ENCODE results near the gene ANO7.

The ANO7 gene

DNA sequence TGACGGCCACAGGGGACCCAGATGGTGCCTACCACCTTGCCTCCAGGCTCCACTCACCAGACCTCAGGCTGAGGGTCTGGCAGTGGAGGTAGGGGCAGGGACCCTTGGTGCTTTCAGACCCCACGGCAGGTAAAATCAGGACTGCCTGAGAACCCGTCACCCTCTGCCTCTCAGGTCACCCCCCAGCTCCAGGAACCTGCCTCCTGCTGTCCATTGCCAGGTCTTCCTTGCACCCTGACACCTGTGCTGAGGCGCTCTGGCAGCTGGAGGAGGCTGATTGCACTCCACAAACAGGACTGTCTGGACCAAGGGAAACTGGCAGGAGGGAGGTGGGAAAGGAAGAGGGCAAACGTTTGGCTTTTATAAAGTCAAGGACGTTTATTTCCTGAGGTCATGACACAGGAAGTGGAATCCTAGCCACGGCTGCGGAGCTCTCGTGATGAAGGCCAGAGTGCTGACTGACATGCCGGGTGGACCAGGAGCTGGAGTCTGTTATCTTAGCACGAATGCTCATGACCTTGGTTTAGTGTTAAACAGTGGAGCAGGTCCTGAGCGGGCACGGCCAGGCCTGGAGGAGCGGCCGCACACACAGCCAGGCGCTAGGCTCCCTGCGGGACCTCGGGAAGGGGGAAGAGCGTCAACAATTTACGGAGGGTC, 40.5 kb downstream of the ANO7 start:
- no peaks in the 10 kb centered on the region for H4K20me1 ChIP-seq (ENCODE audit: insufficient read depth, low read length)
- peaks cover 27% of the 10 kb centered on the region for H3K36me3 ChIP-seq (replicated peaks; ENCODE audit: low read depth, low read length)
- no peak overlapping the region for H3K27ac ChIP-seq (ENCODE audit: low read length)

DNA sequence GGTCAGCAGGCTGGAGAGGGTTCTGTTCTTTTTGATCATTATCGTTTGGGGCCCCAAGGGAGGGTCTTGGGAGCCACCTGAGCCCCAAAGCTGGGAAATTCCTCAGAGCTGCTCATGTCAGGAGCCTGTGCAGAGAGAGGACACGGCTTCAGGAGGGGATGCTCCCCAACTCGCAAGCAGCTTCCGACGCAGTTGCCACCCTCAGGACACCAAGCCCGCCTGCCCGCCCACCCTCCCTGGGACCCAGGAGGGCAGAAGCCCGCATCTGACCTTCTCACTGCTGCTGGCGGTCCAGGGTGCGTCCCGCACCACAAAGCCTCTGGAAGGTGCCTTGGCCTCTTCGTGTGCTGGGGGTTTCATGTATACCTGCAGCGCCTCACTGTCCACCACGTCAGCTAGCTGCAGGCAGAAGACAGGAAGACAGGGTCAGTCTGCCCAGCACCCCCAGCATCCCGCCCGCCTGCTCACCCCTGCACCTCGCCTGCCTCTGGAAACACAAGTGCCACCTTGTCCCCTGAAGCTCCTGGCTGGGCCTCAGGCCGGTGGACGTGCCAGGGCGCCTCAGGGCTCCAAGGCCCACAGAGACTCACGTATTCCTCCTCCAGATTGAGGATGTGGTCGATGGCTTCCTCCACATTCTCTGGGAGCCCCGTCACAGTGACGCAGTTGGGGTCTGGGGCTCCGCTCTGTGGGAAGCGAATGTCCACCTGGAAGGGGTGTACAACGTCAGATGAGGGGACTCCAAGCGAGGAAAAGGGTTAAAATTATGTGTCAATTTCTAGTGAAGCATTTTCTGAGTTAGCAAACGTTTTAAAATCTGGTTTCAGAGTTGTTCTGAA, 41.3 kb downstream of the ANO7 start:
- Histone ChIP-seq H3K9me3 (ENCODE audit: insufficient read depth, low read length) (no peaks in the 10 kb centered on the region), H3K4me1 (ENCODE audit: low read length) (no peaks in the 10 kb centered on the region), H3K4me2 (ENCODE audit: low read length) (no peak overlapping the region), H3K27me3 (ENCODE audit: low read depth, low read length) (no peaks in the 10 kb centered on the region), H3K27ac (ENCODE audit: low read length) (no peak overlapping the region), H3K4me3 (ENCODE audit: low read length) (no peak overlapping the region), H2AFZ (ENCODE audit: low read depth, low read length) (no peak overlapping the region), H4K20me1 (ENCODE audit: insufficient read depth, low read length) (no peaks in the 10 kb centered on the region), H3K9ac (ENCODE audit: low read length) (no peak overlapping the region), H3K79me2 (ENCODE audit: low read length) (no peaks in the 10 kb centered on the region), H3K36me3 (replicated peaks; ENCODE audit: low read depth, low read length) (peaks cover 27% of the 10 kb centered on the region)
- no peak for TF ChIP-seq EZH2phosphoT487 (IDR thresholded peaks at IDR 0.05; ENCODE audit: low read depth)
- TF ChIP-seq, protein P1, sequence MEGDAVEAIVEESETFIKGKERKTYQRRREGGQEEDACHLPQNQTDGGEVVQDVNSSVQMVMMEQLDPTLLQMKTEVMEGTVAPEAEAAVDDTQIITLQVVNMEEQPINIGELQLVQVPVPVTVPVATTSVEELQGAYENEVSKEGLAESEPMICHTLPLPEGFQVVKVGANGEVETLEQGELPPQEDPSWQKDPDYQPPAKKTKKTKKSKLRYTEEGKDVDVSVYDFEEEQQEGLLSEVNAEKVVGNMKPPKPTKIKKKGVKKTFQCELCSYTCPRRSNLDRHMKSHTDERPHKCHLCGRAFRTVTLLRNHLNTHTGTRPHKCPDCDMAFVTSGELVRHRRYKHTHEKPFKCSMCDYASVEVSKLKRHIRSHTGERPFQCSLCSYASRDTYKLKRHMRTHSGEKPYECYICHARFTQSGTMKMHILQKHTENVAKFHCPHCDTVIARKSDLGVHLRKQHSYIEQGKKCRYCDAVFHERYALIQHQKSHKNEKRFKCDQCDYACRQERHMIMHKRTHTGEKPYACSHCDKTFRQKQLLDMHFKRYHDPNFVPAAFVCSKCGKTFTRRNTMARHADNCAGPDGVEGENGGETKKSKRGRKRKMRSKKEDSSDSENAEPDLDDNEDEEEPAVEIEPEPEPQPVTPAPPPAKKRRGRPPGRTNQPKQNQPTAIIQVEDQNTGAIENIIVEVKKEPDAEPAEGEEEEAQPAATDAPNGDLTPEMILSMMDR (IDR thresholded peaks at IDR 0.05; ENCODE audit: low read depth, low read length): no peak

More for the DNA sequence above, 40.5 kb downstream of the ANO7 start:
- TF ChIP-seq, protein P1 (IDR thresholded peaks at IDR 0.05; ENCODE audit: low read depth, low read length): no peak
- TF ChIP-seq EZH2phosphoT487 (IDR thresholded peaks at IDR 0.05; ENCODE audit: low read depth): no peak
- Histone ChIP-seq H3K9ac (ENCODE audit: low read length) (no peak overlapping the region), H2AFZ (ENCODE audit: low read depth, low read length) (no peak overlapping the region), H3K27me3 (ENCODE audit: low read depth, low read length) (no peaks in the 10 kb centered on the region), H3K4me3 (ENCODE audit: low read length) (no peak overlapping the region), H3K79me2 (ENCODE audit: low read length) (no peaks in the 10 kb centered on the region), H3K4me2 (ENCODE audit: low read length) (no peak overlapping the region), H3K4me1 (ENCODE audit: low read length) (no peaks in the 10 kb centered on the region), H3K9me3 (ENCODE audit: insufficient read depth, low read length) (no peaks in the 10 kb centered on the region)

DNA sequence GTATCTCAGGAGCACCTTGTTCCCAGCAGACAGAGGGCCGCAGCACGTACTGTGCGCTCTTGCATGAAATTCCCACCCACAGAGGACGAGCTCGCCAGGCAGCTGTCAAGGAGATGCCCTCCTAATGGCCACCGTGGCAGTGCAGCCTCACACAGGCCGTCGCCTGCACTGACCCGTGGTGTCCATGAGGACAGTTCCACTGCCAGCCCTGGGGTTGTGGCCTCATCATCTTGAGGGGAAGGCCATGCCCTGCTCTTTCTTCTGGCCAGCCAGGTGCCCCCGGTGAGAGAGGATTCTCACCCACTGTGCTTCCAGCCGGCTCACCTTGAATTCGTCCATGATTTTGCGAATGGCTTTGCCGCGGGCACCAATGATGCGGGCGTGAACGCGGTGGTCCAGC, 42.0 kb downstream of the ANO7 start:
- Histone ChIP-seq H3K36me3 (replicated peaks; ENCODE audit: low read depth, low read length) (peaks cover 26% of the 10 kb centered on the region), H3K9ac (ENCODE audit: low read length) (no peak overlapping the region), H3K79me2 (ENCODE audit: low read length) (no peaks in the 10 kb centered on the region), H3K4me2 (ENCODE audit: low read length) (no peak overlapping the region), H3K4me1 (ENCODE audit: low read length) (no peaks in the 10 kb centered on the region), H3K27ac (ENCODE audit: low read length) (no peak overlapping the region), H3K27me3 (ENCODE audit: low read depth, low read length) (no peaks in the 10 kb centered on the region), H2AFZ (ENCODE audit: low read depth, low read length) (no peak overlapping the region), H4K20me1 (ENCODE audit: insufficient read depth, low read length) (no peaks in the 10 kb centered on the region), H3K9me3 (ENCODE audit: insufficient read depth, low read length) (no peaks in the 10 kb centered on the region), H3K4me3 (ENCODE audit: low read length) (no peak overlapping the region)
- TF ChIP-seq, protein P1 (IDR thresholded peaks at IDR 0.05; ENCODE audit: low read depth, low read length): no peak
- no peak for TF ChIP-seq EZH2phosphoT487 (IDR thresholded peaks at IDR 0.05; ENCODE audit: low read depth)

Measured in OCI-LY3 (cell line).